NCI-H748 treated with DMSO at 0.1 percent for 48 hours (cell line): ENCODE data around the gene PTPRB.

ENCODE experiments used
- DNase-seq: peaks from one replicate; lab custom pipeline; 2025; lab: John Stamatoyannopoulos, UW

The PTPRB gene

GRCh38 chr12:70637303-70638085 is at the start of gene PTPRB:
Gene PTPRB, minus strand, starts transcription at chr12:70637429. Its CDS starts 34 bp downstream, at chr12:70637395.
- DNase-seq, result peak; percentile 44

DNA sequence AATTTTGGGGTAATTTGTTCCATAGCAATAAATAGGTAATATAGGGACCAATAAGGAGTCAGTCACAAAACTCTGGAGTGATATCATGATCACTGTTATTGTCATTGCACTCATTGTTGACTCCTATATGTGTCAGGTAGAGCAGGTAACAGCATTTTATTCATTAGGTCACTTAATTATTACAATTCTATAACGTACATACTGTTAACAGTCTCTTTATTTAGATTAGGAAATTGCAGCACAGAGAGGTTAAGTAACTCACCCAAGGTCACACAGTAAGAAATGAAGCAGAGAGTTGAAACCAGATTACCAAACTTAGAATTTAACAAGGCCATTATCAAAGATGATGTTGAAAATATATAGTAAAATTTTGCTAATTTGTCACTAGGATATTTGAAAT is 49.7 kb upstream of the PTPRB start:
- DNase-seq, result no peak

GRCh38 chr12:70686299-70686698 is 49.1 kb upstream of the PTPRB start:
- DNase-seq, result no peak

- DNase-seq, result no peak
Observed at GRCh38 chr12:70683976-70684375, 46.7 kb upstream of the PTPRB start.

GRCh38 chr12:70671698-70672097 is 34.5 kb upstream of the PTPRB start:
- DNase-seq, result no peak

GRCh38 chr12:70670948-70671347 is 33.7 kb upstream of the PTPRB start:
- DNase-seq, result no peak

DNA sequence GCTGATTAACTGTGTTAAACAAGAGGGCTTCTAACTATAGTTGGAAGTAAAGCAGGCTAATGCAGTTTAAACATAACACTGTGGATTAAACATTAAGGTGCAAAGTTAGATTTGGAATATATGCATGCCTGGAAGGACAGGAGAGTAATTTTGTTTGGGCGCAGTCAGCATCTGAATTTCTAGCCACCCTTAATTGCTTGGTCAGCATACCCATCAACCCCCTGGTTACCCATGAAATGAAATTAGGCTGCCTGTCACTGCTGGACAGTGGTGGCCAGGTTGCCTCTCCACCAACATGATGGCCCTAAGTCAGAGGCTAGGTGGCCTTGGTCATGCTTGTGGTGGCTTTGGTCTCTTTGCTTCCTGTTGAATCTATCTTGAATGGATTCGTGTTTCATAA is 30.0 kb upstream of the PTPRB start:
- DNase-seq, result no peak

DNA sequence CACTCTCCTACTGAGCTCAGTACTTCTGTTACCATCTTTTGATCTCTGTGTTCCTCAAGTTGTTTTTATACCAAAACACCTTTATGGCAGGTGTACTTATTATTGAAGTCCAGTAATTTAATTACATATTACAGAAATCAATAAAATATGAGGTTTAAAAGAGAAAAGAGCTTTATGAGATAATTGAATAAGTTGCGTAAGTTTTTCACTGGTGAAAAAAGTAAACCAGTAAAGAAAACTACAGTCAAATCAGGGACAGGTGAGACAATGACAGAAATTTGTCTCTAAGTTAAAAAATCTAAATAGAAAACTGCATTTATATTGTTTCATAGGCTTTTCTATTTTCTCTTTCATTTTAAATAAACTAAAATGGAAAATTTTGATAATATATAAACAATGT is 29.1 kb upstream of the PTPRB start:
- no peak for DNase-seq

DNA sequence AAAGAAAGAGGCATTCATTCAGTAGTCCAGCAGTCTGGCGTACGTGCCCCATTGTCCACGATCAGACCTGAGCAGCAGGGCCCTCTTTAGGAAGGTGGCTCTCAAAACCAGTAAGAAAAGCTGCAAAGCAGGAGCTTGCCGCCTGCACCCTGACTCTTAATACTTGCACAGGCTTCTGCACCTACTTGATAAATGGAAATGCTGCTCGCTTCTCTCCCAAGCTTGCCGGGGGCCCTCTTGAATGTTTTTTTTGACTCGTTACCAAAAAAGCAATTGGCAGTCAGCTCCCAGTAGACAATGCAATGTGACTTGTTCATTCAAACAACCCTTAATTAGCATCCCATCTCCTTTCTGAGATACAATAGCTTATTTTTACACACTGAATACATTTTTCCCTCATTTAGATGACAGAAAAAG is 27.2 kb upstream of the PTPRB start:
- peak; percentile 43 for DNase-seq

- DNase-seq, result no peak
Observed at GRCh38 chr12:70663838-70664237, 26.6 kb upstream of the PTPRB start.

DNA sequence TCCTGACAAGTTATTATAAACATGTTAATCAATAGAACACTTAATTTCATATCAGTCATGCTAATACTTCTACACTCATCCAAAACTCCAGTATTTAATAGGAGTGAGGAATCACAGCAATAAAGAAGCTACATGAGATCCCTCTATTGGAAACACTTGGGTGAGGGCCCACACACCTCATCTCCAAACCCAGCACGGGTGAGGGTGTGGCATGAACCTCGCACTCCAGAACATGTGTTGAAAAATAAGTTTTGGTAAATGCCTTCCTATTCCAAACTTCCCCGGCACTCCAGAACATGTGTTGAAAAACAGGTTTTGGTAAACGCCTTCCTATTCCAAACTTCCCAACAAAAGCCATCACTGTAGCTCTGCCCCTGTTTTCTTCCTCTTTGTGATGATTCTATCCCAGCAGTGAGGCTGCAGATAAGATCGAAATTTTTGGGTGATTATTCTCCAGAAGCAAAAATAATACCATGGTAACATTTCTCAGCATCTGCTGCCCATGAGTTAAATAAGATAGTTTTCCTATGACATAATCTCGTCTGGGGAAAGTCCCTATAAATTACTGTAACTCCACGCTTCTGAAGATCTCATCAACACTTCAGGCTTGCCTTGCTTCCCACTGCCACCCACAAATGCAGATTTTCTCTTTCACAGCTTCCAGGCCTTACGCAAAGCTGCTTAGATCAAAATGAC is 24.4 kb upstream of the PTPRB start:
- no peak for DNase-seq

DNA sequence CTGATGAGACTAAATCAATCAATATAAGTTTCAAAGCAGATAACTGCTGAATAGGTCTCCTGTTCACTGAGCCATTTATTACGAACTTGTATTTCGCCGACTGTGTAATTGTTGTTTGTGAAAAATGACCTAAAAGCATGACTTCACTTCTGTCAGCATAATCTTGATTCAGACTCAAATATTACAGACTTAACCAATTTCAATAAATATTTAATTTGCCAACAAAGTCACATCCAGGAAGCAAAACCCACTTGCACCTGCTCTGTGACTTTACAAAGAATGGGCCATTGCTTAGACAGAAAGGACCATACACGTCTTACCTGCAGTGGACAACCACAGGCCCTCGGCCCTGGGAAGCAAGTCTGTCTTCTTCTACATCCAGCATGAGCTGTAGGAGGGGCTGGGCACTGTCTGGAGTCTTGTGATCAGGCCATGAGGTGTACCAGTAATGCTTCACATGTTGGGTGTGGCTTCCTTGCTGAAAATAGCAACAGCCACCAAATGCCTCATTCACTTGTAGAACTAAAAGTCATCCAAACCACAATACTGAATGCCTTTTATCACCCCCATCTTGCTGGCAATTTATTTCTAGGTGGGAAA is 23.5 kb upstream of the PTPRB start:
- DNase-seq, result no peak

GRCh38 chr12:70660002-70660604 is 22.9 kb upstream of the PTPRB start:
- DNase-seq, result no peak

GRCh38 chr12:70659077-70659606 is 21.9 kb upstream of the PTPRB start:
- no peak for DNase-seq

- no peak for DNase-seq
Observed at GRCh38 chr12:70657616-70658286, 20.5 kb upstream of the PTPRB start.

DNA sequence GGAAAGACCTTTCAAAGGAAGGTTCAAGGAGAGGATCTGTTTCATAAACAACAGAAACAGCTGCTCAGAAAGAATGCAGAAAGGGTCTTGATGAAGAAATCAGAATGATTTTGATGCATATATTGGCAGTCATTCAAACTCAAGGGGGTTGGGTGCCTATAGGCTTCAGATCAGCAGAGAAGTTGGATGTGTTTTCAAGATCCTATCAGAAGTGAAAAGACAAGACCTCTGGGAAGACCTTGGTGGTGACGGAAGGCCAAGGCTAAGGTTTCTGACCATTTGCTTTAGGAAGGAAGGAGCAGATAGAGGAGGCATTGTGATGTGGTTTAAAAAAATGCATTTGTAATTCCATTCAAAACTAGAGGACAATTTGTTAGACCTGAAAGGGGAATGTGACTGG is 15.2 kb upstream of the PTPRB start:
- no peak for DNase-seq

DNA sequence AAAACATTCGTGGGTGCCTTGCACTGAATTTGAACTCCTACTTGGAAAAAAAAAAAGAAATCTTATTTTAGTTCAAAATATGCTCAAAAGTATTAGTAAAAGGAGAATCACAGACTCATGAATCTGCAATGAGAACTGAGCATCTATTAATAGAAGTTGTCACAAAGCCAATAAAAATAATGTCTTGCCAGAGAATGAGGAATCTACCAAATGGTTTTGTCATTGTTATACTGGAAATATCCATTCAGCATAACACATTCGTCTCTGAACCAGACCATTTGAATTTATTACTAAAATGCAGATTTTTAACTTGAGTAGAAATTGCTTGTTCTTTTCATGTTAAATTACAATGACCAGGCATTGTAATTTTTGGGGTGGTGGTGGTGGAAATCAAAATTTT is 11.6 kb upstream of the PTPRB start:
- no peak for DNase-seq

DNA sequence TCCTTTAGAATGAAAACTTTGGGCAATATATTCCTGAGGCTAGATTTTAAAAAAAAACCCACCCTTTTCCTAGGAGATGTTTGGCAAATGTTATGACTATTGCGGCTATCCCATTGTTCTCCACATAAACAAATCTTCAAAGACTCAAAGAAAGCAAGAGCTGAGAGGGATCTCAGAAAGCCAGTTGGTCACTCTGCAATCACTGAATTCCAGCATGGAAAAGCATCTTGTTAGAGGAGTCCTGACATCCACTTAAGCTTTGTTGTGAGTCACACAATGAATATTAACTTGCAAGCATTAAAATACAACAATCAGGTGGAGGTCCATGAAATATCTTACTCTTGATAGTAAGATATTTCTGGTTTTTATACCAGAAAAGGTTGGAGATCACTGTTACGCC is 11.0 kb upstream of the PTPRB start:
- no peak for DNase-seq

DNA sequence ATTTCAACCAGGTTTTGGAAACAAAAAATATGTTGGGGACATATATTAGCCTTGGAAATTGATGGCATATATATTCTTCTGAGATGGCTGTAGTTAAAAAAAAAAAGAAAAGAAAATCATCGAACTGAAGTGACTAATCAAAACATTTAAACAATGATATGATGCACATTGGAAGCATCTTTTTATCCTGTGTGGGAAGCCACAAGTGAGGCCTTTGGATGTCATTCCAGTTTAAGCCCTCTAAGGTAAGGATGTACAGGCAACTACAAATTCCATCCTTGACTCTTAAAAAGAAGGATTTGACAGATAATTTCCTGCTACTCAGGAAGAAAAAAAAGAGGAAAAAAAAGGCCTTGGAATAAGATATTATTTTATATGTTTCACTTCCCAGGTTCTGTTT is 9.6 kb upstream of the PTPRB start:
- no peak for DNase-seq

DNA sequence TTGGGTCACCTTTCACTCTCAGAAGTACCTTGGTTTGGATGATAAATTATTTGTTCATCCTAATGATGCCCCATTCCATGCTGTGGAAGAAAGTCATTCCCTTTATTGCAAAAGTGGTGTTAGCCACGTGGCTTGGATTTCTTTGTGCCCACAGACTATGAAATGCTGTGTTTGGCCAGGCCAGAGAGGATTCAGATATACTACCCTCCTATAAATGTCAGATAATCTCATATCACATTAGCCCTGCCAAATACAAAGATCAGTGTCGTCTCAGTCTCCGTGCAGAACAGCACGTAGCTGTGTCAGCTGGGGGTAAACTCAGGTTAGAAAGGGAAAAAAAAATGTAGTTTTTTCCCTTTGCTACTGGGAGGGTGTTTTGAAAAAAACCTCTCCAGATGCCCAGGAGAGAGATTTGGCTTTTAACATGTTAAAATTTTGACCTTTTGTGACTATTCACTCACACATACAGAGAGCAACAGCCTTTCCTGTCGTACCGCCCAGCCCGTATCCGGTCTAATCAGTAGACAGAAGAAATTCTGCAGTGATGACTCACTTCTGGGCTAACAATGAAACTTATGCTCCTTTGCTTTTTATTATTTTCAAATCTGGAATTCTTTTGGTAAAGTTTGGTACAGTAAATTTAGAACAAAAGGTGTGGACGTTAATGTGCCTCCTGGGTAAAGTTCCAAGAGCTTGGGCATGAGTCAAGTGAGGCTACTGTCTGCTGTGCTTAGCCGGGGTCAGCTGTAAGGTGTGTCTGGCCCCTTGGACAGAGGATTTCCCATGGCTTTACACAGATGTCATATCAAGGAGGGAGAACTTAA is 8.5 kb upstream of the PTPRB start:
- no peak for DNase-seq

- DNase-seq, result no peak
Observed at GRCh38 chr12:70644861-70645260, 7.6 kb upstream of the PTPRB start.
